ENCODE results near the gene CKAP5.
"Not testable (repeated sequence)": the region's sequence is repeated elsewhere in the genome, so short reads cannot be mapped to it uniquely, and the experiment has no call there.

CKAP5 gene

DNA sequence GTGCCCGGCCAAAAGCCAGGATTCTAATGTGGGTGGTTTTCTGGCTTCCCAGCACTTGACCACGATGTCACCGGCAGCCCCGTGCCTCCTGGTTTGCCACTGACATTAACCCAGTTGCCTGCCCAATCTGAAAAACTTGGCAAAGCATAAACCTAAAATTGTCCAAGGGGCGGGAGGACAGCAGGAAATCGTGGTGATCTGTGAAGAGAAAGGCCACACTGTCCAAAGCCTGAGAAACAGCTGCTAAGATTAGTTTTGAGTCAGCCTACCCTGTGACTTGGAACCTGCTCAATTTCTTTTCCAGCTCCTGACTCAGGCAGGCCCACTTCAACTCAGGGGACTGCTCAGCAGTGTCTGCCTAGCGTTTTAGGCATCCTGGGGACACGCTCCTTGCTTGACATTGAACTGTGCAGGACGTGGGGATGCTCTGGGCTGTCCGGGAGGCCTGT, 135.2 kb downstream of the CKAP5 start:
- Histone ChIP-seq H4K20me1 (ENCODE audit: low read depth, low read length) (no peaks in the 10 kb centered on the region), H2AFZ (ENCODE audit: low read depth, low read length, severe bottlenecking) (no peak overlapping the region), H3K79me2 (ENCODE audit: insufficient read depth, low read length) (no peaks in the 10 kb centered on the region), H3K4me3 (ENCODE audit: insufficient read depth, low read length, poor library complexity, severe bottlenecking) (no peak overlapping the region), H3K9me3 (ENCODE audit: insufficient read depth, low read length) (no peaks in the 10 kb centered on the region), H3K9ac (ENCODE audit: low read length) (no peak overlapping the region), H3K36me3 (ENCODE audit: low read length) (no peaks in the 10 kb centered on the region), H3K27ac (ENCODE audit: low read depth, low read length) (no peak overlapping the region), H3K4me2 (ENCODE audit: low read depth, low read length, poor library complexity, severe bottlenecking) (no peak overlapping the region), H3F3A (ENCODE audit: insufficient read depth) (no peaks in the 10 kb centered on the region), H3K27me3 (ENCODE audit: low read length) (no peaks in the 10 kb centered on the region), H3K9me2 (replicated peaks; ENCODE audit: insufficient read depth, low read length) (no peaks in the 10 kb centered on the region)
- TF ChIP-seq EZH2phosphoT487 (conservative IDR thresholded peaks at IDR 0.05; ENCODE audit: low read length): no peak
- TF ChIP-seq, protein P1, sequence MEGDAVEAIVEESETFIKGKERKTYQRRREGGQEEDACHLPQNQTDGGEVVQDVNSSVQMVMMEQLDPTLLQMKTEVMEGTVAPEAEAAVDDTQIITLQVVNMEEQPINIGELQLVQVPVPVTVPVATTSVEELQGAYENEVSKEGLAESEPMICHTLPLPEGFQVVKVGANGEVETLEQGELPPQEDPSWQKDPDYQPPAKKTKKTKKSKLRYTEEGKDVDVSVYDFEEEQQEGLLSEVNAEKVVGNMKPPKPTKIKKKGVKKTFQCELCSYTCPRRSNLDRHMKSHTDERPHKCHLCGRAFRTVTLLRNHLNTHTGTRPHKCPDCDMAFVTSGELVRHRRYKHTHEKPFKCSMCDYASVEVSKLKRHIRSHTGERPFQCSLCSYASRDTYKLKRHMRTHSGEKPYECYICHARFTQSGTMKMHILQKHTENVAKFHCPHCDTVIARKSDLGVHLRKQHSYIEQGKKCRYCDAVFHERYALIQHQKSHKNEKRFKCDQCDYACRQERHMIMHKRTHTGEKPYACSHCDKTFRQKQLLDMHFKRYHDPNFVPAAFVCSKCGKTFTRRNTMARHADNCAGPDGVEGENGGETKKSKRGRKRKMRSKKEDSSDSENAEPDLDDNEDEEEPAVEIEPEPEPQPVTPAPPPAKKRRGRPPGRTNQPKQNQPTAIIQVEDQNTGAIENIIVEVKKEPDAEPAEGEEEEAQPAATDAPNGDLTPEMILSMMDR (IDR thresholded peaks at IDR 0.05; ENCODE audit: insufficient read depth, low read length, poor library complexity, severe bottlenecking): no peak

DNA sequence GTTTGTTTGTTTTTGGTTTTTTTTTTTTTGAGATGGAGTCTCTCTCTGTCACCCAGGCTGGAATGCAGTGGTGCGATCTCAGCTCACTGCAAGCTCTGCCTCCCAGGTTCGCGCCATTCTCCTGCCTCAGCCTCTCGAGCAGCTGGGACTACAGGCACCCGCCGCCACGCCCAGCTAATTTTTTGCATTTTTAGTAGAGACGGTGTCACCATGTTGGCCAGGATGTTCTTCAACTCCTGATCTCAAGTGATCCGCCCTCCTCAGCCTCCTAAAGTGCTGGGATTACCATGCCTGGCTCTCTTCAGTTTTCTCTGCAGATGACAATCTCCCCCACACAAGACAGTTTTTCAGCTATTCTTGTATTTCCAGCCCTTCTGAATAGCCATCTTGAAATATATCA, 136.7 kb downstream of the CKAP5 start:
- H3K36me3 ChIP-seq (ENCODE audit: low read length); H3K9me2 ChIP-seq (replicated peaks; ENCODE audit: insufficient read depth, low read length); H3K79me2 ChIP-seq (ENCODE audit: insufficient read depth, low read length); H3K27ac ChIP-seq (ENCODE audit: low read depth, low read length); H3K9ac ChIP-seq (ENCODE audit: low read length); H4K20me1 ChIP-seq (ENCODE audit: low read depth, low read length); H3K27me3 ChIP-seq (ENCODE audit: low read length); H2AFZ ChIP-seq (ENCODE audit: low read depth, low read length, severe bottlenecking); H3K9me3 ChIP-seq (ENCODE audit: insufficient read depth, low read length); H3K4me3 ChIP-seq (ENCODE audit: insufficient read depth, low read length, poor library complexity, severe bottlenecking); H3K4me2 ChIP-seq (ENCODE audit: low read depth, low read length, poor library complexity, severe bottlenecking); H3F3A ChIP-seq (ENCODE audit: insufficient read depth): not testable (repeated sequence)

DNA sequence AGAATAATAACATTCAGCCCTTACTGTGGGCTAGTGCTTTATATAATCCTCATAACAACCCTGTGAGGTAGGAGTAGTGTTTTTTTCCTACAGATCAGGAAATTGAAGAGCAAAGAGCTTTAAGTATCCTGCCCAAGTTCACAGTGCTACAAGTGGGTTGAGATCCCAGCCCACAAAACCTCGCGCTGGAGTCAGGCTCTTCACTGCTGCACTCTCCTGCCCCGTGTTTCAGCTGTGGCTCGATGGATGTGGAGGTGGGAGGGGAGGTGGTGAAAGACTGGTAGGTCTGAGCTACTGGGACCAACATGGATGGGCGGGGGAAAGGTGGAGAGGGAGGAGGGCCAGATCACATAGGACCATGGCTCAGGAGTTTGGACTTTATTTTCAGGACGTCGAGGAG, 139.2 kb downstream of the CKAP5 start:
- Histone ChIP-seq H3K9me3 (ENCODE audit: insufficient read depth, low read length) (no peaks in the 10 kb centered on the region), H3F3A (ENCODE audit: insufficient read depth) (no peaks in the 10 kb centered on the region), H3K9ac (ENCODE audit: low read length) (no peak overlapping the region), H4K20me1 (ENCODE audit: low read depth, low read length) (no peaks in the 10 kb centered on the region), H3K36me3 (ENCODE audit: low read length) (no peaks in the 10 kb centered on the region), H3K9me2 (replicated peaks; ENCODE audit: insufficient read depth, low read length) (no peaks in the 10 kb centered on the region), H3K27ac (ENCODE audit: low read depth, low read length) (no peak overlapping the region), H3K27me3 (ENCODE audit: low read length) (no peaks in the 10 kb centered on the region), H3K4me3 (ENCODE audit: insufficient read depth, low read length, poor library complexity, severe bottlenecking) (no peak overlapping the region), H3K4me2 (ENCODE audit: low read depth, low read length, poor library complexity, severe bottlenecking) (no peak overlapping the region), H2AFZ (ENCODE audit: low read depth, low read length, severe bottlenecking) (no peak overlapping the region), H3K79me2 (ENCODE audit: insufficient read depth, low read length) (peaks cover 9% of the 10 kb centered on the region)
- TF ChIP-seq, protein P1 (IDR thresholded peaks at IDR 0.05; ENCODE audit: insufficient read depth, low read length, poor library complexity, severe bottlenecking): no peak
- no peak for TF ChIP-seq EZH2phosphoT487 (conservative IDR thresholded peaks at IDR 0.05; ENCODE audit: low read length)

DNA sequence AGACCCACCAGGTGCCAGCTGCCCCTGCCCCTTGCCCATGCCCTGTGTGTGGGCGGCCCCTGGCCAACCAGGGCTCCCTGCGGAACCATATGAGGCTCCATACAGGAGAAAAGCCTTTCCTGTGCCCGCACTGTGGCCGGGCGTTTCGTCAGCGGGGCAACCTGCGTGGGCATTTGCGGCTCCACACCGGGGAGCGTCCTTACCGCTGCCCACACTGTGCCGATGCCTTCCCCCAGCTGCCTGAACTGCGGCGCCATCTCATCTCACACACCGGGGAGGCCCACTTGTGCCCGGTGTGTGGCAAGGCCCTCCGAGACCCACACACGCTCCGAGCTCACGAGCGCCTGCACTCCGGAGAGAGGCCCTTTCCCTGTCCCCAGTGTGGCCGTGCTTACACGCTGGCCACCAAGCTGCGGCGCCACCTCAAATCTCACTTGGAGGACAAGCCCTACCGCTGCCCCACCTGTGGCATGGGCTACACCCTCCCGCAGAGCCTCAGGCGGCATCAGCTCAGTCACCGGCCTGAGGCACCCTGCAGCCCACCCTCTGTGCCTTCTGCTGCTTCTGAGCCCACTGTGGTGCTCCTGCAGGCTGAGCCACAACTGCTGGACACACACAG, 140.9 kb downstream of the CKAP5 start:
- Histone ChIP-seq H3K79me2 (ENCODE audit: insufficient read depth, low read length) (peaks cover 22% of the 10 kb centered on the region), H3K4me2 (ENCODE audit: low read depth, low read length, poor library complexity, severe bottlenecking) (no peak overlapping the region), H2AFZ (ENCODE audit: low read depth, low read length, severe bottlenecking) (no peak overlapping the region), H3K27me3 (ENCODE audit: low read length) (no peaks in the 10 kb centered on the region), H3K27ac (ENCODE audit: low read depth, low read length) (no peak overlapping the region), H3K9me3 (ENCODE audit: insufficient read depth, low read length) (no peaks in the 10 kb centered on the region), H3K9me2 (replicated peaks; ENCODE audit: insufficient read depth, low read length) (no peaks in the 10 kb centered on the region), H3K9ac (ENCODE audit: low read length) (no peak overlapping the region), H4K20me1 (ENCODE audit: low read depth, low read length) (no peaks in the 10 kb centered on the region), H3K4me3 (ENCODE audit: insufficient read depth, low read length, poor library complexity, severe bottlenecking) (no peak overlapping the region), H3F3A (ENCODE audit: insufficient read depth) (no peaks in the 10 kb centered on the region), H3K36me3 (ENCODE audit: low read length) (no peaks in the 10 kb centered on the region)
- no peak for TF ChIP-seq EZH2phosphoT487 (conservative IDR thresholded peaks at IDR 0.05; ENCODE audit: low read length)
- TF ChIP-seq, protein P1 (IDR thresholded peaks at IDR 0.05; ENCODE audit: insufficient read depth, low read length, poor library complexity, severe bottlenecking): no peak

All from SU-DHL-6 (cell line).